ENCODE measurements around the gene HELZ.

DNA sequence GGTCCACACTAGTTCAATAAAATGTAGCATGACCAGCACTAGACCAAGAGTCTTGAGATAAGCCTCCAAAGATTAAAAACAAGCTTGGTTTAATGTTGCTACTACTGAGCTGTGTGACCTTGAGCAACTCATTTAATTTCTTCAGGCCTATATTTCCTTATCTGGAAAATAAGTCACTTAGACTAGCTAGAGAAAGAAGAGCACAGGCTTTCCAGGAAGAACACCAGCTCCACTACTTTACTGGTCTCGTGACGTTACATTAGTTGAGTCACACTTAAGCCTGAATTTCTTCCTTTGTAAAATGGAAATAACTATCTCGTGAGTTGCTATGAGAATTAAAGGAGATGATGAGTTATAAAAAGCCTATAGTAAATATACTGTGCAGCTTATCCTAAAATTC, 5.4 kb downstream of the HELZ start:
- TF ChIP-seq YY1 (IDR thresholded peaks at IDR 0.05; ENCODE audit: insufficient read depth, insufficient read length) (no peak), ZNF274 (IDR thresholded peaks at IDR 0.05; ENCODE audit: low read depth, low read length) (no peak), SUZ12 (IDR thresholded peaks at IDR 0.05; ENCODE audit: extremely low read depth, insufficient read depth, insufficient read length) (no peak)

All from NT2/D1 (cell line).